ENCODE data around the gene LHX3.
"Not testable (repeated sequence)": the region's sequence is repeated elsewhere in the genome, so short reads cannot be mapped to it uniquely, and the experiment has no call there.

LHX3 gene

DNA sequence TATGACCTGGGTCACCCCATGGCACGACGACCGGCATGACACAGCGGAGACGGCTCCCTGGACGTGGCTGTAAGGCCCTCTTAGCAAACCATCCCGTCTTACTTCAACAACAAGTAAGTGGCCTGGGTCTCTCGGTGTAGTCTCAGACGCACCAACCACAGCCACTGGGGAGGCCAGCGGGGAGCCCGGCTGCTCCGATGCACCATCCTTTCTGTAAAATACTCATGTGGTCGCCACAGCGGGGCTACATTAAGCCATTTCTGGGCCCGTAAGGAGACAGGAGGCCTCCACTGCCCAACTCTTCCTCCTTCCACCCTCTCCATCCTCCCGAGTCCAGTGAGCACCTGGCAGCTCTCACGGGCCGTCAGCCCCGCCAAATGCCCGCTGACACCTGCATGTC, 36.0 kb upstream of the LHX3 start:
- DNase-seq: no peak

DNA sequence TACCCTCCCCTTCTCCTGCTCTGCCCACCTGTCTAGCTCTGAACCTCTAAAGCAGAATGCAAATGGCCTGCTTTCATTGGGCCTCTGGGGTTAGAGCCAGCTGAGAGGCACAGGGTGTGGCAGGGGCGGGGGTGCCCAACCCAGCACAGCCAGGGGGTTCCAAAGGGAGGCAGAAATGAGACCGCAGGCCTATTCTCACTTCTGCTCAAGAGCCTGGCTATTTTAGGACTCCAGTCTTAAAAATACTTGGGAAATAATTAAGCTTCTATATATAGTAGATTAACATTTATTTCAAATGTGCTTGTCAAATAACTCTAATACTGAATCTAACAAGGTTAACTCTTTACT, 35.0 kb upstream of the LHX3 start:
- DNase-seq: no peak

DNA sequence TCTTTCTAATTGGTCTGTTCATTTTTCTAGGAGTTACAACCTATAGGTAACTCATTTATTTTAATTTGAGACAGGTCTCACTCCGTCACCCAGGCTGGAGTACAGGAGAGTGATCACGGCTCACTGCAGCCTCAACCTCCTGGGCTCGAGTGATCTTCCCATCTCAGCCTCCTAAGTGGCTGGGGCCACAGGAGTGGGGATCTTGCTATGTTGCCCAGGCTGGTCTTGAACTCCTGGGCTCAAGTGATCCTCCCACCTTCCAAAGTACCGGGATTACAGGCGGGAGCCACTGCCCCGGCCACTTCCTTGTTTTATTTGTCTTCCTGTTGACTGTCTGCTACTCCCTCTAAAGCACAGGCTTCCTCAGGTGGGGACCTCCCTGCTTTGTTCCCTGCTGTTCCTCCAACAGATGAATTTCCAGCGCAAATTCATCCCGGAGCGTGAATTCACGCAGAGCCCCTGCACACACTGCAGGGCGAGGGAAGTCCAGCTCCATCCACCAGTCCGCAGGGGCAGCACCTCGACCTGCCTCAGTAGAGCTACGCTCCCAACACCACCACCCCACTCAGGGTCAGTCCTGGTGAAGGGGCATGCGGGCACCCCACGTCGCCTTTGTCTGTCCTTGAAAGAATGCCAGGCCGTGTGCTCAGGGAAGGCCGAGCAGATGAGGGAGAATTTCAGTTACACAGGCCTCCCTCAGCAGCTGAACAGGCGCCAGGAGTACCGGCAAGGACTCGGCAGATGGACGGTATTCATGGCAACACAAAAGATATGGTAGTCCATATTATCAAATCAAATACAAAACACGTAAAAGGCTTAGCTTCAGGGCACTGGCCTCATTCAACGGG, 34.4 kb upstream of the LHX3 start:
- no peak for DNase-seq

DNA sequence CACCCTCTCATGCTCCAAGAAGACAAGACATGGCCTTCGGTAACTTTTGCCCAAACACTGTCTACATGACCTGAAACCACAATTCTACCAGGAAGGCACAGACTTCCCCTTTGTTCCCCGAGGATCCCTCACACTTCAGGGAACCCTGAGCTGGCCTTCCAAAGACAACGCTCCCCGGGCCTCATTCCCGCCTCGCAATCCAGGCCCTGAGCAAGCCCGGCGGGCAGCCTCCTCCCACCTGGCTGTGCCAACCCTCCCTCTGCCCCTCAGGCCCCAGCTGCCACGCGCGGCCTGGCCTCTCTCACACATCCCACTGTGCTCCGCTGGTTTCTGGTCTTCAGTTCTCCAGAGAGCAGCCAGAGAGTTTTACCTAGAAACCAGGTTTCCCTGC, 33.4 kb upstream of the LHX3 start:
- DNase-seq: no peak

DNA sequence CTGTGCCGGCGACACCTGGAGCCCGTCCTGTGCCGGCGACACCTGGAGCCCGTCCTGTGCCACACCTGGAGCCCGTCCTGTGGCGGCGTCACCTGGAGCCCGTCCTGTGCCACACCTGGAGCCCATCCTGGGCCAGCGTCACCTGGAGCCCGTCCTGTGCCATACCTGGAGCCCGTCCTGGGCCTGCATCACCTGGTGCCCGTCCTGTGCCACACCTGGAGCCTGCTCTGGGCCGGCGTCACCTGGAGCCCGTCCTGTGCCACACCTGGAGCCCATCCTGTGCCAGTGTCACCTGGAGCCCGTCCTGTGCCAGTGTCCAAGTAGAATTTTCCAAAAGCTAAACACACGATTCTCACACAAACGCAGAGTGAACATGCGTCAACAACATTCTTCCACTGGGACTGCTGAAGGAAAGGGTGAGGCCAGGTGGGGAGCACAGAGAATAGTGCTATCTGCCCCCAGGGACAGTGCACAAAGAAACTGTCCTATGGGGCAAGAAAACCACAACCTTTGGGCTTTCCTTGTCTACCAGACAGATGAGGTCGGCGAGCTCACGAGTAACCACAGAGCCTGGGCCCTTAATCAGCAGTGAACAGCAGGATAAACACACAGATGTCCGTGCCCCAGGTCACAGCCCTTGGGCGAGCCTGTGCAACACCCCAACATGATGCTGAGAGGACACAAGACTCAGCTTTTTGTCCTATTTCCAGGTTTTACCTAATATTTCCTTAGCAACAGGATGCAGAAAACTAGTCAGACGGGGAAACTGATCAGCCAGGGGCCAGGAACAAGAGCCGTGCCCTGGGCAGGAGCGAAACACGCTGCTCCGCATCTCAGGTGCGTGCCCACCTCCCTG, 32.8 kb upstream of the LHX3 start:
- DNase-seq: no peak

DNA sequence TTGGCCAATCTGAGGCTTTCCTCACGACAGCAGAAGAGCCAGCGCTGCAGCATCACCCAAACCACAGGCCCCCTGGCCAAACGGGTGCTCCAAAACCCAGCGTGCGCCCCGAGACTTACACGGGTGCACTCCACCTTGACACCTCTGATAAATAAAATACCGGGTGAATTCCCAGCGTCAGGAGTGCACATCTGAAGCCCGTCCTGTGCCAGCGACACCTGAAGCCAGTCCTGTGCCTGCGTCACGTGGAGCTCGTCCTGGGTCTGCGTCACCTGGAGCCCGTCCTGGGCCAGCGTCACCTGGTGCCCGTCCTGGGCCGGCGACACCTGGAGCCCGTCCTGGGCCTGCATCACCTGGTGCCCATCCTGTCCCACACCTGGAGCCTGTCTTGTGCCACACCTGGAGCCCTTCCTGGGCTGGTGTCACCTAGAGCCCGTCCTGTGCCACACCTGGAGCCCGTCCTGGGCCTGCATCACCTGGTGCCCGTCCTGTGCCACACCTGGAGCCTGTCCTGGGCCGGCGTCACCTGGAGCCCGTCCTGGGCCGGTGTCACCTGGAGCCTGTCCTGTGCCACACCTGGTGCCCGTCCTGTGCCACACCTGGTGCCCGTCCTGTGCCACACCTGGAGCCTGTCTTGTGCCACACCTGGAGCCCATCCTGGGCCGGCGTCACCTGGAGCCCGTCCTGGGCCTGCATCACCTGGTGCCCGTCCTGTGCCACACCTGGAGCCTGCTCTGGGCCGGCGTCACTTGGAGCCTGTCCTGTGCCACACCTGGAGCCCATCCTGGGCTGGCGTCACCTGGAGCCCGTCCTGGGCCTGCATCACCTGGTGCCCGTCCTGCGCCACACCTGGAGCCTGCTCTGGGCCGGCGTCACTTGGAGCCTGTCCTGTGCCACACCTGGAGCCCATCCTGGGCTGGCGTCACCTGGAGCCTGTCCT, 31.8 kb upstream of the LHX3 start:
- not testable (repeated sequence) for DNase-seq

DNA sequence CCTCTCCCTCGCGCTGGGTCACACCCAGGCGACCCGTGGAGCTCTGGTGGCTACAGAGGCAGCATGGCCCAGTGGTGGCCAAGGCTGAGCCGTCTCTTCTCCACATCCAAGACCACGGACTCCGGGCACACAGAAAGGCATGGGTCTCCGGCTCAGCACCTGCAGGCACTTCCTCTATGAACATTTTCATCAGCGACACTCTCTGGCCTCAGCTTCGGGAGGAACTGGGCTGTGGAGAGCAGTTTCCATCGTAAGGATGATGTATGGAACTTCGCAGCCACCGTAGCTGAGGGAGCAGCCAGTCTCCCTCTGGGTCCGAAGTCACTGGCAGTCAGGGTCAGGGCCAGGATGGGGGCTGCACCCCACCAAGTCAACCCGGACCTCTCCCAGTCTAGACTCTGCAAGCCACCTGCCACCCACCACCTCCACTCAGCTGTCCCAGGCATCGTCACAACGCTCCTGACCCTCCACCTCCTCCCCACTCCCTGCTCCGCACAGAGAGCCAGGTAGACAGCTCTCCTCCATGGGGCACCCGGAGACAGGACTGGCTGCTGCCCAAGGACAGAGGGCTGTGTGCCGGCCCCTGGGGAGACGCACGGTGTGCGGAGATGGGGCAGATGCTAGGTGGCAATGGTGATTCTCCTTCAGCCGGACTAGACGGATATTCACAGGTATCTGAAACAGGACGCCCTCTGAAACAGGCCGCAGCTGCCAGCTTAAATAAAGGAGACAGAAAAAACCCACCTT, 31.0 kb upstream of the LHX3 start:
- DNase-seq: no peak

DNA sequence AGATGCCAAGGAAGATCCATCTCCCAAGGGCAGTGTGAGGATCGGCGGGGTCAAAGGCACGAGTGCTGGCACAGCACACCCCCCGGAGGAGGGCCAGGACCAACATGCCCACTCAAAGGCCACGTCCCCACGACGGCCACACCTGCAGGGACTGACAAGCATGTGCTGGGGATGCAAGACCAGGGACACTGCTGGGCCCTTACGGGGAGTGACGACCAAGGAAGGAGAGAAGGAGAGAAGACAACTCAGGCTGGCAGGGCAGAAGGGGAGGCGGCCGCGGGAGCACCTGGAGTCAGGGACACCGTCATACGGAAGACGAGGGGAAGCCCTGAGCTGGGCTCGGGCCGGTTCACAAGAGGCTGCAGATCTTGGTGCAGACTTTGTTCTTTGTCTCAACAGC, 30.2 kb upstream of the LHX3 start:
- no peak for DNase-seq

DNA sequence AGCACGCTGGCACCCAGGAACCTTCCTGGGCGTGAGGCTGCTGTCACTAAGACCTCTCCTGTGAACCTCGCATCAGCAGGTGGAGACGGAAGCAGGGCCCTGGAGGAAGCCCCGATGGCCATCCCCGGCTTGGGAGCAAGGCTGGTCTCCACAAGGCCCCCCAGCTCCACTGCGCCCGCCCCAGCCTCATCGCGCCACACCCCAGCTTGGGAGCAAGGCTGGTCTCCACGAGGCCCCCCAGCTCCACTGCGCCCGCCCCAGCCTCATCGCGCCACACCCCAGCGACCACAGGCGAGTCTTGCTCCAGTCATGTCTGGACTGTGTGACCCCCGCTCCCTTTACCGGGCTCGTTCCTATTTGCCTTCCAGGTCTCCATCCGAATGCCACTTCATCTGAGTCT, 29.7 kb upstream of the LHX3 start:
- DNase-seq: no peak

DNA sequence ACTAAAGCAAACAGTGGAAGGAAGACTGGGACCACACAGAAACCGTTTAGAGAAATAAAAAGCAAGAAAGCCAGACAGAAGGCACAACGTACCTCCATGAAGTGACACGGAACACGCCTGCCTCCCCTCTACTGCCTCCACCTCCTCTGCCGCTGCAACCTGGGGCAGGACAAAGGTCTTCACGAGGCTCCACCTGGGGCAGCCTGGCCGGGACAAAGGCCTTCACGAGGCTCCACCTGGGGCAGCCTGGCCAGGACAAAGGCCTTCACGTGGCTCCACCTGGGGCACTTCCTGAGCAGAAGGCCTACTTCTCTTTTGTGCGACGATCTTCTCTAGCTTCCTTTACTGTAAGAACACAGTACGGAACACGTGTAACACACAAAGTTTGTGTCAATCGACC, 28.9 kb upstream of the LHX3 start:
- DNase-seq: no peak

DNA sequence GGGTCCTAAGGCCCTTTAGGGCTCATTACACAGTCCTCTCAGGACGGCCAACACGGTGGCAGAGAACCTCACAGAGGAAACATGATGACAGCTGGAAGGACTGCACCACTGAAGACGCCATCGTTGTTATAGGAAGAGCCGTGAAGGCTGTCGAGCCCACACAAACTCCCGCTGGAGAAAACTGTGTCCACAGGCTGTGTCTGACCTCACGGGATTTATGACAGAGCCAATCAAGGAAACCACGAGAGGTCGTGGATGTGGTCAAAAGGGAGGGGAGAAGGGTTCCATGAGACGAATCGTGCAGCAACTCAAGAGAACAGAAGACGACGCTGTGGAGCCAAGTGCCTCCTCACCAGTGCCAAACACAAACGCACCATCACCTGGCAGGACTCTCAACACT, 28.5 kb upstream of the LHX3 start:
- no peak for DNase-seq

DNA sequence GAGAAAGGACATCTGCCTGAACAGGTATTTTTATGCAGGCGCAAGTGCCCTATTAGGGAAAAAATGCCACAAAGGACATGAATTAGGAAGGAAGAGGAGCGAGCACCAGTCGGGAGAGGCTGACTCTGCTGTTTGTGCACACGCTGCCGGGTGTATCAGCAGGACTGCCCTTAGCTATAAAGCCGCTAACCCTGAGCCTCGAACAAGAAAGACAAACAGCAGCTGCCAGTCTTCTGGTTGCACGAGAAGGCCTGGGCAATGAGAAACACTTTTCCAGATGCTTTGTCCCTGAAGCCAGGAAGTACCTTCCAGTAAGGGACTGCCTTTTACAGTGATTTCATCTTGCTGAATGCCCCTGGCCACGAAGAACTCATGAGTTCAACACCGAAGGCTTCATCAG, 28.0 kb upstream of the LHX3 start:
- DNase-seq: no peak

DNA sequence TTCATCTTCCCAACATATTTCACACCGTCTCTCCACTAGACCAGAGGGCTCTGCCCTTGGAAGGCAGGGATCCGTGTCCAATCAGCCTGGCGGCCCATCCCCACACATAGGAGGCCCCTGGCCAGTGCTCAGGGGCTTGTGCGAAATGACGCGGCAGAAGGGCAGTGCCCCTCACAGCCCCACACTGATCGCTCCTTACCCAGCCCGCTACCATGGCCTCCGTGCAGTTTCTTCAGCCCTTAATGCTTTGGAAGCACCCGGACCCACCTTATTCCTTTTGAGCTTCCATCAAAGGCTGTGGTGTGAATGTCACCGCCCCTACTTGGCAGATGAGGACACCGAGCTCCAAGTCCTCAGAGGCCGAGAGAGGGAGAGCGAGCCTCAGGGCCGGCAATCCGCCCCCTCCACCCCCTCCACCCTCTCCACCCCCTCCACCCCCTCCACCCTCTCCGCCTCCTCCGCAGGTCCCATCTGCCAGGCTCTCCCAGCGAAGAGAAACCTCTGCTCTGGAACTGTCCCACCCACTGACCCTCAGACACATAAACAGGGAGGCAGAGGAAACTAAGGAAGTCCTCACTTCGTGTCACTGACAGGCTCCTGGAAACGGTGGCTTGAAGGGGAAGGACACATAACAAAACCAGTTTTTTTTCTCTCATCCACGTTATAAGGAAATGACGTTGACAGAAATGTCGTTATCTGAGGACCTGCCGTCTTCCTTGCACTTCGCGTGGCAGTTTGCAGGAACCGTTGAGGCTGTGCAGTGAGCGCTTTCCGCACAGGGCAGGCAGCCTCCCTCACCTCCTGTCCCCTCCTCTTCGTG, 26.8 kb upstream of the LHX3 start:
- DNase-seq: no peak

DNA sequence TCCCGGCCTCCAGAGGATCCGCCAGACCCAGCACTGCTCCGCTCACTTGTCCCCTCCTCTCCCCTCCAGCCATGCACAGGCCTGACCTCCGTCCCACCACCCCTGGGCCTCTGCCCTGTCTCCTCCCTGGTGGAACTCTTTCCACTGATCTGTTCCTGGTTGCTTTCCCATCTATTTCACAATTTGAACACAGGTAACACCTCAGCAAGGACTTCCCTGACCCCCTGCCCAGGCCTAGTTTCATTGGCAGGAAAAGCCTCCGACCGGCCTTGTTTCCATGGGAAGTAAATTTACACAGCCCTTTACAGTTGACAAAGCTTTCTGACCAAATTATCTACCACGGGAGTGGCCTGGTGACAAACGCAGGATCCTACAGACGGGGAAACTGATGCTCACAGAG, 25.8 kb upstream of the LHX3 start:
- DNase-seq: no peak

DNA sequence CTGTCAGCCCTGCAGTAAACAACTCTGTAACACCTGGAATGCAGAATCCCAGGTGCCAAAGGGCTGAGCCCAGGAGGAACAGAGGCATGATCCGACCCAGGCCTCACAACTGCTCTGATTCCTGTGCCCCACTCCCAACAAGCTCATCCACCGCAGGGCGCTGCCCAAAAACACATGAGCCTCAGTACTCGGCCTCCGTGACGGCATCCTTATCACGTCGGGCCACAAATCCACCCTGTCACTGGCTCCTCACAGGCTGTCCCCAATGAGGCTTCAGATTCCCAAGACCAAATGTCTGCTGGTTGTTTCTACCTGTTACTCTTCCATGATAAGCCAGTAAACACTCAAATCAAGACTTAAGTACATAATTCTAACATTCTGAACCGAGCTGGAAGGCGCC, 25.4 kb upstream of the LHX3 start:
- DNase-seq: no peak

DNA sequence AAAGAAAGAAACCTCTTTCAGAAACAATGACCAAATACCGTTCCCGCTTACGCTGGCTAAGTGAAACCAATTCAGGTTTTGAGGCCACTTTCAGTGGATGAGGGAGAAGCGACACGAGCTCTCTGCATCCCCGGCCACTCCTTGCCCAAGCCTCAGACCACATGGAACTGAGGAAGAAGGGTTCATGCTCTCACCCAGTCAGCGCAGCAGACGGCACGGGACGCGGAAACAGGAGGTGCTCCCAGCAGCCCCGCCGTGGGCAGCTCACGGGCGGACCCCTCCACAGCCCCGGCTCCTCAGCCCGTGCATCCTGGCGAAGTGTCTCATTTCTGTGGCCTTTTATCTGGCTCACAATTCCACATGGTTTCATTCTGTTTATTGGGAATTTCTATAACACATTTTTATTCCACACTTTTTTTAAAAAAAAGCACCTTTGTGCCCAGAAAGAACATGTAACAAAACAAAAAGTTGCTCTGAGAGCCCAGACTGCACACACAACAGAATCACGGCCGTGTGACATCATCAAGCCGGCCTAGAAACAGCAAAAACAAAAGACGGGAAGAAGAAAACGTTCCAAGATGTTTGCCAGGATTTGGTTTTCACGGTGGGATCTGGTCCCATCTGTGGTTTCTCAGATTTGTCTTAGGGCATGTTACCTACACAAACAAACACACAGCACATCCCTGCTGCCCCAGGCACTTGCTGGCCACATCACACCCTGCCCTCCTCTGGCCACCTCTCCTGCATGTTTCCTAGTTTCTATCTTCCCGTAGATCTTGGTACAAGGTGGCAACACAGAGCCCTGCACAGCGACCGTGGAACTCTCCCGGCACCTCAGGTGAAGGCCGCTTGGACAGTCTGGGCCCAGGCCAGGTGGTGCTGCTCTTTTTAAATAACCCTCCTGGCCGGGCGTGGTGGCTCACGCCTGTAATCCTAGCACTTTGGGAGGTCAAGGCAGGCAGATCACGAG, 24.5 kb upstream of the LHX3 start:
- DNase-seq: no peak

DNA sequence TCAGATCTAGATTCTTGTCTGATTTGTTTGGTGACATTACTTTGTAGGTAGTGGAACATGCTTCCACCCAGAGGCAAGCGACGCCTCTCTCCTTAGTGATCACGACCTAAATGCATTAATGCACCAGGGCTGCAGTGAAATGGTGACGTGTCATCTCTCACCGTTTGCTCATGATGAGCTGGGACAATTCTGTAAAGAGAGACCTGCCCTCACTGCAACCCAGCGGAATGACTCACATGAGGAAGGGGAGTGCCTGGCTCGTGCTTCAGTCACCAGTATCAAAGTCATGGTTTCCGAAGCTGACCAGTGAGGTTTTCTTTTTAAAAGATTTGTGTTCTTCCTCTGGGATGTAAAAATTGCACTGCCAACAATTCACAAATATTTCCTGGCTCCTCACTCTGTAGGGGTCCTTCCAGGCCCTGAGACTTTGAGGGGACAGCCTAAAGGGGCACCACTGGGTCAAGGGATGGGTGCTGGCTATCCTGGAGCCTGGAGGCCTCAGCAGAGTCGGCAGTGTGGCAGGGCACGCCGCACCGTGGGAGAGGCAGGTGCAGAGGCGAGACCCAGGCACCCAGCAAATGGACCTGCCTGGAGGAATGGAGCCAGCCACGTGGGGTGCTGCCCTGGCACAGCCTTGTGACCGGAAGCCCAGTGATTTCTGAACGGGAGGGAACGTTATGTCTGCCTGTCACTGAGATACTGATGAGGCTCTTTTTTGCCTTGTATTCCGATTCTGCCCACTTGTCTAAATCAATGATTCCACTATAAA, 23.4 kb upstream of the LHX3 start:
- DNase-seq: no peak

DNA sequence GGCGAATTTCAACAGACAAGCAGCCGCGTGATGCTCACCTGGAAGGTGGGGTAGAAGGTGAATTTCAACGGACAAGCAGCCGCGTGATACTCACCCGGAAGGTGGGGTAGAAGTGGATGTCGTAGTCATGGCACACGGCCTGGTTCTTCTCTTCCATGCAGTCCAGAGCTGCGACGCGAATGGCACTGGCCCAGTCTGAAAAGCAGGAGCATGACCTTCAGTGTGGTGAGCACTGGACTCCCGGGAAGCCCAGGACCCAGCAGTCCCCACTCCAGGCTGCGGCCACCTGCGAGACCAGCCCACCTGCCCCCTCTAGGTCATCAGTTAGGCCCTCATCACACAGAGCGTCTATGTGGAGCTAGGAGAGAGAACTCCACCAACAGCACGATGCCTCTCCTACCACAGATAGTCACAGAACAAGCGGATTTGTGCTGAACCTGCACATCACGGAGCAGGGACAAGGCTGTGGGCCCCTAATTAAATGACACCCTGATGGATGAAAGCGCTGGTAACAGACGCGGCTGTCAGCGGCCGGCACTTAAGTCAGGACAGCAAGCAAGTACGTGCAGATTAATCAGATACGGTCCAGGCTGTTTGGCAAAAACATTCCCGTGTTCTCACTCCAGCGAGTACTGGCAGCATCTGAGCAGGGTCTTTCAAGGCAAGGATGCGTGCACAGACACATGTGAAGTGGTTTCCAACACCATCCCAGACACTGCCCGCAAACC, 21.9 kb upstream of the LHX3 start:
- DNase-seq: no peak
